OCI-LY3 (cell line): ENCODE results near the gene NEK8.

ENCODE experiments used
- H2AFZ ChIP-seq: fragments of 200-600, 300-600 bp; shearing (Covaris generic); 2 replicates; pipeline ENCODE4 v1.6.0; 2014; ENCODE audit warnings: antibody characterized with exemption, low read depth, low read length
- H3K27ac ChIP-seq: fragments of 200-600, 300-600 bp; sonication (generic); 2 replicates; pipeline ENCODE4 v1.5.1; 2014; ENCODE audit warnings: mild to moderate bottlenecking, low read length, moderate library complexity, mixed read lengths
- H3K27me3 ChIP-seq: fragments of 200-600, 300-600 bp; sonication (generic); 2 replicates; pipeline ENCODE4 v1.6.1; 2014; ENCODE audit warnings: low read depth, low read length, mixed read lengths
- H3K36me3 ChIP-seq: fragments of 200-600, 300-600 bp; sonication (generic); replicated peaks from 2 replicates; pipeline ENCODE3; 2014; ENCODE audit warnings: low read depth, low read length, mixed read lengths
- H3K4me1 ChIP-seq: fragments of 300-600, 200-600 bp; sonication (generic); 2 replicates; pipeline ENCODE4 v1.6.1; 2014; ENCODE audit warnings: low read length, mixed read lengths
- H3K4me2 ChIP-seq: fragments of 200-600, 300-600 bp; sonication (generic); 2 replicates; pipeline ENCODE4 v1.6.1; 2014; ENCODE audit warnings: low read length, mixed read lengths
- H3K4me3 ChIP-seq: fragments of 300-600, 200-600 bp; sonication (generic); 2 replicates; pipeline ENCODE4 v1.5.1; 2014; ENCODE audit warnings: antibody characterized with exemption, mild to moderate bottlenecking, low read length, moderate library complexity
- H3K79me2 ChIP-seq: fragments of 300-600, 200-600 bp; shearing (Covaris generic); 2 replicates; pipeline ENCODE4 v1.6.1; 2014; ENCODE audit warnings: mild to moderate bottlenecking, low read length, mixed read lengths
- H3K9ac ChIP-seq: fragments of 300-600, 200-600 bp; shearing (Covaris generic); 2 replicates; pipeline ENCODE4 v1.6.0; 2014; ENCODE audit warnings: mild to moderate bottlenecking, low read length, moderate library complexity
- H3K9me3 ChIP-seq: fragments of 200-600, 300-600 bp; shearing (Covaris generic); 2 replicates; pipeline ENCODE4 v1.6.1; 2014; ENCODE audit warnings: low read length, mixed read lengths; ENCODE audit not compliant: insufficient read depth
- H4K20me1 ChIP-seq: fragments of 200-600, 300-600 bp; sonication (generic); 2 replicates; pipeline ENCODE4 v1.6.1; 2016; ENCODE audit warnings: low read length, mixed read lengths; ENCODE audit not compliant: insufficient read depth
- CTCF ChIP-seq: fragments of 200-600, 300-600 bp; sonication (generic); IDR thresholded peaks from 2 replicates; pipeline ENCODE4 v1.5.1; 2014; ENCODE audit warnings: antibody characterized with exemption, low read length, low read depth
- EZH2phosphoT487 ChIP-seq: fragments of 200-600 bp; shearing (Covaris generic); IDR thresholded peaks from 2 replicates; pipeline ENCODE4 v1.6.1; 2018; ENCODE audit warnings: antibody characterized with exemption, mixed run types, low read depth

The NEK8 gene

GRCh38 chr17:28756049-28756804, 27.6 kb downstream of the NEK8 start:
- Histone ChIP-seq H3K27me3 (no peaks in the 10 kb centered on the region), H3K4me3 (no peak overlapping the region), H2AFZ (no peak overlapping the region), H3K27ac (no peak overlapping the region), H3K9ac (no peak overlapping the region), H3K4me2 (no peak overlapping the region), H3K36me3 (peaks cover 32% of the 10 kb centered on the region), H4K20me1 (peaks cover 10% of the 10 kb centered on the region), H3K4me1 (peaks cover 16% of the 10 kb centered on the region), H3K79me2 (peaks cover 6% of the 10 kb centered on the region; the same call in 1 of the 2 replicates), H3K9me3 (no peaks in the 10 kb centered on the region)
- TF ChIP-seq CTCF (no peak), EZH2phosphoT487 (no peak)

GRCh38 chr17:28758411-28759121, 30.0 kb downstream of the NEK8 start:
- Histone ChIP-seq H3K4me2 (no peak overlapping the region), H2AFZ (no peak overlapping the region), H4K20me1 (0 out of 2 replicates have a peak, but pooled peaks cover 4% of the 10 kb centered on the region), H3K4me1 (peaks cover 22% of the 10 kb centered on the region), H3K4me3 (no peak overlapping the region), H3K36me3 (peaks cover 25% of the 10 kb centered on the region), H3K27me3 (no peaks in the 10 kb centered on the region), H3K79me2 (no peaks in the 10 kb centered on the region), H3K27ac (no peak overlapping the region), H3K9ac (no peak overlapping the region), H3K9me3 (no peaks in the 10 kb centered on the region)
- TF ChIP-seq CTCF (no peak), EZH2phosphoT487 (no peak)

- Histone ChIP-seq H3K4me2 (no peak overlapping the region), H3K9ac (no peak overlapping the region), H4K20me1 (0 out of 2 replicates have a peak, but pooled peaks cover 4% of the 10 kb centered on the region), H3K79me2 (no peaks in the 10 kb centered on the region), H3K27ac (no peak overlapping the region), H3K4me1 (peaks cover 25% of the 10 kb centered on the region), H2AFZ (no peak overlapping the region), H3K9me3 (no peaks in the 10 kb centered on the region), H3K4me3 (no peak overlapping the region), H3K36me3 (peaks cover 25% of the 10 kb centered on the region), H3K27me3 (no peaks in the 10 kb centered on the region)
- TF ChIP-seq CTCF (no peak), EZH2phosphoT487 (no peak)
These were observed 30.8 kb downstream of the NEK8 start for GRCh38 chr17:28759256-28759865.
